ENCODE results near the gene UQCC2. TPM values are rescaled to one million over a fixed set of nuclear protein-coding genes. Genes with fewer than 3 reads are reported as not detected.

UQCC2 gene
- total RNA-seq, 1 experiment from 2014 or later, result 48.9 TPM

- no peaks in the 10 kb centered on the region for H4K20me1 ChIP-seq (ENCODE audit: insufficient read depth, low read depth, low read length)
- H3K4me3 ChIP-seq (ENCODE audit: low read length), result no peak overlapping the region
- no peak overlapping the region for H3K9ac ChIP-seq (ENCODE audit: low read length)
- H3K27me3 ChIP-seq (ENCODE audit: low read length), result no peaks in the 10 kb centered on the region
- no peaks in the 10 kb centered on the region for H3K9me2 ChIP-seq (replicated peaks; ENCODE audit: insufficient read depth, low read length)
- H3K27ac ChIP-seq (ENCODE audit: low read length), result no peak overlapping the region
- H3K36me3 ChIP-seq (ENCODE audit: insufficient read depth, low read length), result no peaks in the 10 kb centered on the region
- H3K4me1 ChIP-seq (ENCODE audit: low read length), result peaks cover 3% of the 10 kb centered on the region; the same call in 1 of the 2 replicates
- H3K9me3 ChIP-seq (ENCODE audit: low read length), result no peaks in the 10 kb centered on the region
- H2AFZ ChIP-seq (ENCODE audit: low read length), result no peak overlapping the region
- H3K79me2 ChIP-seq (ENCODE audit: low read length), result no peaks in the 10 kb centered on the region
- DNase-seq, result no peak
- no peak overlapping the region for H3K4me2 ChIP-seq (ENCODE audit: low read depth, low read length, poor library complexity, severe bottlenecking)
Measured at GRCh38 chr6:33739571-33739970, 28.1 kb upstream of the UQCC2 start.

GRCh38 chr6:33738879-33739278, 27.4 kb upstream of the UQCC2 start:
- Histone ChIP-seq H3K4me2 (ENCODE audit: low read depth, low read length, poor library complexity, severe bottlenecking) (no peak overlapping the region), H3K9ac (ENCODE audit: low read length) (no peak overlapping the region), H4K20me1 (ENCODE audit: insufficient read depth, low read depth, low read length) (no peaks in the 10 kb centered on the region), H3K27me3 (ENCODE audit: low read length) (no peaks in the 10 kb centered on the region), H3K36me3 (ENCODE audit: insufficient read depth, low read length) (no peaks in the 10 kb centered on the region), H3K9me3 (ENCODE audit: low read length) (no peaks in the 10 kb centered on the region), H3K9me2 (replicated peaks; ENCODE audit: insufficient read depth, low read length) (no peaks in the 10 kb centered on the region), H3K79me2 (ENCODE audit: low read length) (no peaks in the 10 kb centered on the region), H3K4me3 (ENCODE audit: low read length) (no peak overlapping the region), H3K4me1 (ENCODE audit: low read length) (no peaks in the 10 kb centered on the region), H3K27ac (ENCODE audit: low read length) (no peak overlapping the region), H2AFZ (ENCODE audit: low read length) (no peak overlapping the region)
- DNase-seq, result no peak

- H3K27ac ChIP-seq (ENCODE audit: low read length), result no peak overlapping the region
- no peaks in the 10 kb centered on the region for H3K9me3 ChIP-seq (ENCODE audit: low read length)
- no peak overlapping the region for H3K4me2 ChIP-seq (ENCODE audit: low read depth, low read length, poor library complexity, severe bottlenecking)
- H3K36me3 ChIP-seq (ENCODE audit: insufficient read depth, low read length), result no peaks in the 10 kb centered on the region
- H3K9me2 ChIP-seq (replicated peaks; ENCODE audit: insufficient read depth, low read length), result no peaks in the 10 kb centered on the region
- H3K27me3 ChIP-seq (ENCODE audit: low read length), result no peaks in the 10 kb centered on the region
- DNase-seq, result no peak
- H3K9ac ChIP-seq (ENCODE audit: low read length), result no peak overlapping the region
- no peak overlapping the region for H3K4me3 ChIP-seq (ENCODE audit: low read length)
- H4K20me1 ChIP-seq (ENCODE audit: insufficient read depth, low read depth, low read length), result no peaks in the 10 kb centered on the region
- no peak overlapping the region for H2AFZ ChIP-seq (ENCODE audit: low read length)
- H3K4me1 ChIP-seq (ENCODE audit: low read length), result no peaks in the 10 kb centered on the region
- no peaks in the 10 kb centered on the region for H3K79me2 ChIP-seq (ENCODE audit: low read length)
Measured at GRCh38 chr6:33738153-33738552, 26.7 kb upstream of the UQCC2 start.

GRCh38 chr6:33737267-33738026, 25.9 kb upstream of the UQCC2 start:
- no peaks in the 10 kb centered on the region for H3K79me2 ChIP-seq (ENCODE audit: low read length)
- DNase-seq, result no peak
- no peaks in the 10 kb centered on the region for H3K36me3 ChIP-seq (ENCODE audit: insufficient read depth, low read length)
- no peaks in the 10 kb centered on the region for H3K9me3 ChIP-seq (ENCODE audit: low read length)
- no peak overlapping the region for H3K27ac ChIP-seq (ENCODE audit: low read length)
- no peaks in the 10 kb centered on the region for H3K9me2 ChIP-seq (replicated peaks; ENCODE audit: insufficient read depth, low read length)
- no peaks in the 10 kb centered on the region for H3K4me1 ChIP-seq (ENCODE audit: low read length)
- H3K9ac ChIP-seq (ENCODE audit: low read length), result no peak overlapping the region
- no peak overlapping the region for H3K4me3 ChIP-seq (ENCODE audit: low read length)
- H4K20me1 ChIP-seq (ENCODE audit: insufficient read depth, low read depth, low read length), result no peaks in the 10 kb centered on the region
- no peak overlapping the region for H2AFZ ChIP-seq (ENCODE audit: low read length)
- no peaks in the 10 kb centered on the region for H3K27me3 ChIP-seq (ENCODE audit: low read length)
- H3K4me2 ChIP-seq (ENCODE audit: low read depth, low read length, poor library complexity, severe bottlenecking), result no peak overlapping the region

GRCh38 chr6:33735216-33735615, 23.7 kb upstream of the UQCC2 start:
- Histone ChIP-seq H3K9me3 (ENCODE audit: low read length) (no peaks in the 10 kb centered on the region), H3K36me3 (ENCODE audit: insufficient read depth, low read length) (no peaks in the 10 kb centered on the region), H3K79me2 (ENCODE audit: low read length) (no peaks in the 10 kb centered on the region), H3K9me2 (replicated peaks; ENCODE audit: insufficient read depth, low read length) (no peaks in the 10 kb centered on the region), H3K9ac (ENCODE audit: low read length) (no peak overlapping the region), H3K4me2 (ENCODE audit: low read depth, low read length, poor library complexity, severe bottlenecking) (no peak overlapping the region), H3K27me3 (ENCODE audit: low read length) (no peaks in the 10 kb centered on the region), H2AFZ (ENCODE audit: low read length) (no peak overlapping the region), H3K4me1 (ENCODE audit: low read length) (no peaks in the 10 kb centered on the region), H4K20me1 (ENCODE audit: insufficient read depth, low read depth, low read length) (no peaks in the 10 kb centered on the region), H3K4me3 (ENCODE audit: low read length) (no peak overlapping the region), H3K27ac (ENCODE audit: low read length) (no peak overlapping the region)
- no peak for DNase-seq

GRCh38 chr6:33733709-33734007, 22.2 kb upstream of the UQCC2 start:
- Histone ChIP-seq H3K9ac (ENCODE audit: low read length) (no peak overlapping the region), H3K79me2 (ENCODE audit: low read length) (no peaks in the 10 kb centered on the region), H2AFZ (ENCODE audit: low read length) (no peak overlapping the region), H3K4me3 (ENCODE audit: low read length) (no peak overlapping the region), H3K27me3 (ENCODE audit: low read length) (no peaks in the 10 kb centered on the region), H3K27ac (ENCODE audit: low read length) (no peak overlapping the region), H3K4me1 (ENCODE audit: low read length) (no peaks in the 10 kb centered on the region), H3K36me3 (ENCODE audit: insufficient read depth, low read length) (no peaks in the 10 kb centered on the region), H3K9me3 (ENCODE audit: low read length) (no peaks in the 10 kb centered on the region), H4K20me1 (ENCODE audit: insufficient read depth, low read depth, low read length) (no peaks in the 10 kb centered on the region), H3K9me2 (replicated peaks; ENCODE audit: insufficient read depth, low read length) (no peaks in the 10 kb centered on the region), H3K4me2 (ENCODE audit: low read depth, low read length, poor library complexity, severe bottlenecking) (no peak overlapping the region)
- no peak for DNase-seq

- H3K4me2 ChIP-seq (ENCODE audit: low read depth, low read length, poor library complexity, severe bottlenecking), result no peak overlapping the region
Measured at GRCh38 chr6:33732817-33733708, 21.6 kb upstream of the UQCC2 start.

GRCh38 chr6:33732385-33732784, 20.9 kb upstream of the UQCC2 start:
- Histone ChIP-seq H3K4me1 (ENCODE audit: low read length) (peaks cover 4% of the 10 kb centered on the region), H3K79me2 (ENCODE audit: low read length) (no peaks in the 10 kb centered on the region), H2AFZ (ENCODE audit: low read length) (no peak overlapping the region), H3K27me3 (ENCODE audit: low read length) (no peaks in the 10 kb centered on the region), H3K36me3 (ENCODE audit: insufficient read depth, low read length) (no peaks in the 10 kb centered on the region), H4K20me1 (ENCODE audit: insufficient read depth, low read depth, low read length) (0 out of 2 replicates have a peak, but pooled peaks cover 2% of the 10 kb centered on the region), H3K9ac (ENCODE audit: low read length) (no peak overlapping the region), H3K9me3 (ENCODE audit: low read length) (no peaks in the 10 kb centered on the region), H3K27ac (ENCODE audit: low read length) (no peak overlapping the region), H3K9me2 (replicated peaks; ENCODE audit: insufficient read depth, low read length) (no peaks in the 10 kb centered on the region), H3K4me2 (ENCODE audit: low read depth, low read length, poor library complexity, severe bottlenecking) (no peak overlapping the region), H3K4me3 (ENCODE audit: low read length) (no peak overlapping the region)
- no peak for DNase-seq

More at GRCh38 chr6:33732817-33733708, 21.6 kb upstream of the UQCC2 start:
- Histone ChIP-seq H4K20me1 (ENCODE audit: insufficient read depth, low read depth, low read length) (no peaks in the 10 kb centered on the region), H3K27ac (ENCODE audit: low read length) (no peak overlapping the region), H3K4me3 (ENCODE audit: low read length) (no peak overlapping the region), H3K36me3 (ENCODE audit: insufficient read depth, low read length) (no peaks in the 10 kb centered on the region), H3K9me2 (replicated peaks; ENCODE audit: insufficient read depth, low read length) (no peaks in the 10 kb centered on the region), H3K27me3 (ENCODE audit: low read length) (no peaks in the 10 kb centered on the region), H3K4me1 (ENCODE audit: low read length) (no peaks in the 10 kb centered on the region), H2AFZ (ENCODE audit: low read length) (no peak overlapping the region), H3K9ac (ENCODE audit: low read length) (no peak overlapping the region), H3K9me3 (ENCODE audit: low read length) (no peaks in the 10 kb centered on the region), H3K79me2 (ENCODE audit: low read length) (no peaks in the 10 kb centered on the region)
- DNase-seq, result no peak

Data from Karpas-422 (cell line).